Stimulated activated CD4-positive, alpha-beta T cell treated with anti-CD3 and anti-CD28 coated beads, Interleukin-4, amount 100 ng/mL, for 48 hours (primary cell): ENCODE data around the gene HES6.

Source experiments
- DNase-seq, 2 donors: peaks; one replicate each; pipeline ENCODE4 v3.0.0-alpha.2; 2020; ENCODE audit warnings: low read depth in 2 of 2

Gene HES6

GRCh38 chr2:238255151-238255551 is 15.3 kb upstream of the HES6 start:
- DNase-seq, result no peak

GRCh38 chr2:238254095-238254723 is 14.4 kb upstream of the HES6 start:
- DNase-seq, result no peak

GRCh38 chr2:238252766-238253630 is 13.2 kb upstream of the HES6 start:
- no peak for DNase-seq

- no peak for DNase-seq
Observed at GRCh38 chr2:238251986-238252385, 12.1 kb upstream of the HES6 start.

DNA sequence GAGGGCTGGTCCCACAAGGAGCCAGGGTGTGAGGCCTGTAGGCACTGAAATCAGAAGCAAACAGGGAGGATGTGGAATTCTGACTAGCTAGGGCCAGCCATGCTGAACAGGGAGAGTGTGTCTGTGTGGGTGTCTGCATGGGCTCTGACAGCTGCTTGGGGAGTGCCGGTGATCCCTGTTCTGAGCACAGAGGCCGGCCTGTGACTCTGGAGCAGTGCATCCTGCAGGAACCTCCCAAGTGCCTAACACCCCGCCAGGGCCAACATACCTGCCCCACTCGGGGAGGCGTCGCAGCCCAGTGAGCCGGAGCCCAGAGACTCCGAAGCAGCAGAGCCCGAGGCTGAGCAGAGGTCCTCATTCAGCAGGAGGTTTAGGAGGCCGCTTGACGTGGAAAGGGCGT is 11.5 kb upstream of the HES6 start:
- DNase-seq, result no peak

DNA sequence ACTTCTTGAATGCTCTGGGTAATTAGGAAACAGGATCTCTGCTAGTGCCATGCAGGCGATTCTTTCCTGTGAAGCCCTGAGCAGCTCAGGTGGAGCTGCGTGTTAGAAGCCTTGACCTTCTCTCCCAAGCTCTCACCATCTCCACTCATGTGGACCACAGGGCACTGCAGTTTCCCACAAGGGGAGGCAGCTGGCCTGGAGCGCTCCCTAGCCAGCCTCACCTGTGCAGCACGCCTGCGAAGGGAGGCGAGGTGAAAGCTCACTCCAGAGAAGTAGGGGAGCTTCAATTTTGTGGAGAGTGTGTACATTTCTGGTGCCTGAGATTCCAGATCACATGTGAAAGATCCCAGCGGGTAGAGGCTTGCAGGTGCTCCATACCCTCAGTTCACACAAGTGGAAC is 11.1 kb upstream of the HES6 start:
- no peak for DNase-seq

- DNase-seq, result no peak
Observed at GRCh38 chr2:238247841-238248453, 8.1 kb upstream of the HES6 start.

DNA sequence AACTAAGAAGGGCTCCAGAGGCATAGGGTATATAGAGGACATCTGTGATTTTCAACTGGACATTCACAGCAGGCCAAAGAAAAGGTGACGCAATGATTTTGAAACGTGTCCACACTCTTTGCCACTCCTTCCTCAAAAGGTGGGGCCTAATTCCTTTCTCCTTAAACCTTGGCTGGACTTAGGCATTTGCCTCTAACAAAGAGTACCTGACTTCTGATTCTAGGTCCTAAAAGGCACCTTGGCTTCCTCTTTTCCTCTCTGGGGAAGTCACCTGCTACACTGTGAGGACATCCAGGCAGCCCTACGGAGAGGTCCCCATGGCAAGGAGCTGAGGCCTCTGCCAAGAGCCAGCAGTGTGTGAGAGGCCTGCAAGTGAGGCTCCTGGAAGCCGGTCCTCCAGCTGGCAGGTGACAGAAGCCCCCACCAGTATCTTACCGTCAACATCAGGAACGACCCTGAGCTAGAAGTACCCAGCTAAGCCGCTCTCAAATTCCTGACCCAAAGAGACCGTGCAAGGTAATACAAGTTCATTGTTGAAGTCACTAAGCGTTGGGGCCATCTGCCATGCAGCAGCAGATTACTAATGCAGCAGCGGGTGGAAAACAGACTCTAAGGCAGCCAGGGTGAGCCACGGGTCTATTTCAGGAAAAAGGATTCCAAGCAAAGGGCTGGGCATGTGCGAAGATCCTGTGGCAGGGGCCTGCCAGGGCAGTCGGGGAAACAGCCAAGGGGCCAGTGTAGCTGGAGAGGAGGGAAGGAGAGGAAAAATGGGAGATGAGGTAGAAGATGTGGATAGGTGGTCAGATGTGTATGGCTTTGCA is 7.4 kb upstream of the HES6 start:
- DNase-seq, result no peak

GRCh38 chr2:238244151-238244550 is 4.3 kb upstream of the HES6 start:
- DNase-seq, result no peak

- no peak for DNase-seq
Observed at GRCh38 chr2:238243496-238244076, 3.7 kb upstream of the HES6 start.

GRCh38 chr2:238242731-238243495 is 3.1 kb upstream of the HES6 start:
- no peak for DNase-seq

GRCh38 chr2:238241970-238242369 is 2.1 kb upstream of the HES6 start:
- no peak for DNase-seq

DNA sequence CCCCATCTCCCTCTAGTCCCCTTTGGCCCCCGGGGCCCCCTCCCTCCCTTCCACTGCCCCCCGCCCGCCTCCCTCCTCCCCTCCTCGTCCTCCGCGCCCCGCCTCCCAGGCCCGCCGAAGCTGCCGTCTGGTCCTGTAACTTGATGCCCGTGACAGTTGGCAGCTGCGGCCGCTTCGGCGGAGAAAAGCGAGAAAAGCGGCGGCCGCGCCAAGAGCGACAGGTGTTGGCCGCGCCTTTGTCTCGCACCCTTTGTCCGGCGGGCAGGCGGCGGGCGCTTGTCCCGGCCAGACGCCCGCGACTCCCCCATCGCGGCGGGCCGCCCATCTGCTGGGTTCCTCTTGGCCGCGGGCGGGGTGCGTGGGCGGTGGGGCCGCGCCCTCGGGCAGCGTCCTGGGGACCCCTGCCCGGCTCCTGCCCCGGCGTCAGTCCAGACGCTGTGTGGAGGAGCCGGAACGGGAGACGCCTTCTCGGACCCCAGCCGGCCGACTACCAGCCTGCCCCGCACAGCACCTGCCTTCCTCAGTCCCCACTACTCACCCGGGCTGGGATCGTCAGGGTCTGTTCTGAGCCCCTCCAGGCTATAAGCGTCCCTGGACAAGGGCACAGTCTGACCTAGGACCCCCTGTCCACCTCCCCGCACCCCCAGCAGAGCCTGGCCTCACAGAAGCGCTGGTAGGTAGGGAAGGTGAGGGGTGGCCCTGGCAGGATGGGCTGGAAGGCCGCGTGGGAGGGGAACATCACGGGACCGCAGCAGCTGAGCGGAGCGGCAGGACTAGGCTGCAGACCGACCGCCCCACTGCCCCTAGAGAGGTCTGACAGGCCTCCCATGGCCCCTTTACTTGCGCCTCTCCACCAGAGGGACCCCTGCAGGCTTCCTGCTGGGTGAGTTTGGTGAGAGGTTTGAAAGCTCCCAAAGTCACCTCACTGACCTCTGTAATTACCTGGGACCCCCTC is 1.2 kb upstream of the HES6 start:
- DNase-seq, result no peak

DNA sequence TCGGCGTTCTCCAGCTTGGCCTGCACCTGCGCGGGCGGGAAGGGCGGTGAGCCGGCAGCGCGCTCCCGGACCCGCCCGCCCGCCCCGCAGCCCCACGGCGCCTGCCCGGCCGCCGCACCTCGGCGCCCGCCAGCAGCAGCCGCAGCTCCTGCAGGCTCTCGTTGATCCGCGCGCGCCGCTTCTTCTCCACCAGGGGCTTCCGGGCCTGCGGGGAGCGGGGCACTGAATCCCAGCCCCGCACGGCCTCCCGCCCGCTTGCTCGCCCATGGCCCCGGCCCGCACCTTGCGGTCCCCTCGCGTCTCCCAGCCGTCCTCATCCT is 335 bp downstream of the HES6 start:
- no peak for DNase-seq

- peak in 1 of 2 donors; percentile 30 for DNase-seq
Observed at GRCh38 chr2:238238766-238239542, 884 bp downstream of the HES6 start.

DNA sequence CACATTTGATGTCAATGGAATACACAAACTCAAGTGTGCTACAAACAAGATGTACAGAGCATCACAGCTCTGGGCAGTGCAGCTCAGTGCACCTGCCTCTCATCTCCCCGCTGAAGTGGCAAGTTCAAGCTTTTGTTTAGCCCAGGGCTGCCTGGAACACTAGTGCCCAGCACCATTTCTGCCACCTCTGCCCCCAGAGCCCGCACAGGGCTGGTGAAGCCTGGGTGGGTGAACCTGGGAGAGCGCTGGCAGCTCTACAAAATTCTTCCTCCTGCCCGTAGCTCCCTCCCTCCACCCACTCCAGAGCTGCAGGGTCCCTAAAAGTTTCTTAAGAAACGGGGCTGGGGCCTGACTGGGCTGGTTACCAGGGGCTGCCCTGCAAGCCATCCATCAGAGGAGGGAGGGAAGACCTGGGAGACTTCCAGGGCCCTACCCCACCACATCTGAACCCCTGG is 1.5 kb downstream of the HES6 start:
- DNase-seq, result no peak

- no peak for DNase-seq
Observed at GRCh38 chr2:238237431-238238135, 2.3 kb downstream of the HES6 start.

DNA sequence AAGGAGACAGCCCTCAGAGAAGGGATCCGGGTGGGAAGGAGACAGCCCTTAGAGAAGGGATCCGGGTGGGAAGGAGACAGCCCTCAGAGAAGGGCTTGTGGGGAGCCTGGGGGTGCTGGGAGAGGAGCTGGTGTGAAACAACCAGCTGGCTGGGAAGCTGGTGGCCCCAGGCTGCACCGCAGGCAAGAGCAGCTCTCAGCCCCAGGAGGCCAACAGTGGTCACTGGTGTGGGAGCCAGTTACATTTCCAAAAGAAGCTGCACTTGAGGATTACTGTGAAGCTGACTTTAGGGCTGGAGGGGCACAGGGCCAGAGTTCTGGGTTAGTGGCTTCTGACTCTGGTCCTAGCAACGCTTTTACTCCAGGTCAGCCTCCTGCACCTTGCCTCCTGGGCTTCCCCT is 3.3 kb downstream of the HES6 start:
- no peak for DNase-seq
